GM12801 (cell line): ENCODE measurements around the gene GALNT7.

Experiments used
- TF ChIP-seq, protein P1 (sequence below): IDR thresholded peaks from one replicate; pipeline ENCODE4 v1.5.1; 2011; ENCODE audit warnings: control low read depth; ENCODE audit not compliant: insufficient read length; ENCODE audit errors: extremely low read depth

Gene GALNT7

GRCh38 chr4:173247321-173247720, 78.7 kb downstream of the GALNT7 start:
- TF ChIP-seq, protein P1, sequence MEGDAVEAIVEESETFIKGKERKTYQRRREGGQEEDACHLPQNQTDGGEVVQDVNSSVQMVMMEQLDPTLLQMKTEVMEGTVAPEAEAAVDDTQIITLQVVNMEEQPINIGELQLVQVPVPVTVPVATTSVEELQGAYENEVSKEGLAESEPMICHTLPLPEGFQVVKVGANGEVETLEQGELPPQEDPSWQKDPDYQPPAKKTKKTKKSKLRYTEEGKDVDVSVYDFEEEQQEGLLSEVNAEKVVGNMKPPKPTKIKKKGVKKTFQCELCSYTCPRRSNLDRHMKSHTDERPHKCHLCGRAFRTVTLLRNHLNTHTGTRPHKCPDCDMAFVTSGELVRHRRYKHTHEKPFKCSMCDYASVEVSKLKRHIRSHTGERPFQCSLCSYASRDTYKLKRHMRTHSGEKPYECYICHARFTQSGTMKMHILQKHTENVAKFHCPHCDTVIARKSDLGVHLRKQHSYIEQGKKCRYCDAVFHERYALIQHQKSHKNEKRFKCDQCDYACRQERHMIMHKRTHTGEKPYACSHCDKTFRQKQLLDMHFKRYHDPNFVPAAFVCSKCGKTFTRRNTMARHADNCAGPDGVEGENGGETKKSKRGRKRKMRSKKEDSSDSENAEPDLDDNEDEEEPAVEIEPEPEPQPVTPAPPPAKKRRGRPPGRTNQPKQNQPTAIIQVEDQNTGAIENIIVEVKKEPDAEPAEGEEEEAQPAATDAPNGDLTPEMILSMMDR = no peak

GRCh38 chr4:173248690-173249089, 80.1 kb downstream of the GALNT7 start:
- TF ChIP-seq, protein P1 = no peak

- TF ChIP-seq, protein P1 = no peak
Observed at GRCh38 chr4:173252024-173252935, 83.7 kb downstream of the GALNT7 start.

DNA sequence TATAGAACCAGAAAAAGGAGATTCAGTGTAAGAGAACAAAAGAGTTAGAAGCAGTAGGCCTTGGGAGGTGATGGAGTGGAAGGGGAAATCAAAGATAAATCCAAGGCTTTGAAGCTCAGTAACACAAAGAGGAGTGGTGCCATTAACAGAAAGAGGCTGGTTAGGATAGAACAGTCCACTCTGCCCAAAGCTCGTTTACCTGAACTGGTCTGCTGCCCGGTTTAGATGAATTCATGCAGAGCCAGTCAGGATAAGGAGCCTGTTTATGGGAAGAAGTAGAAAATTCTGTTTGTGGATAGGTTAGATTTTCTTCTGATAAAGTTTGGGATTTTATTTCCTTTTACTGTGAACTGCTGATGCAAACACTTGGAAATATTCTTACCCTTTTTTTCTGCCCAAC, 85.0 kb downstream of the GALNT7 start:
- TF ChIP-seq, protein P1 = no peak

DNA sequence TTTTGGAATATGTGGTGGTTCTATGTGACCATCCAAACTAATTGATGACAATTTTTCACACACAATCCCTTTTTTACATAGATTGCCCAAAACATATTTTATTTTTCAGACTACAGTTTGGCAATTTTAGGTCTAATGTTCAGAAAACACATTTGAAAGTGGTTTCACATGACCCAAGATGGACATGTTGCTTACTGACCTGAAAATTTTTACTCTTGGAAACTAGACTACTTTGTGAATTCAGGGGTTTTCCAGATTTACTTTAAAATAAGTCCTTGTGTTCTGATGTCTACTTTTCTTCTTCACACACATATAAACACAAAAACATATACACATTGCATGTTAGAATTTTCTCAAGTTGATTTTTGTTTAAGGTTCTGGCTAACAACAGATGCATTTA, 86.0 kb downstream of the GALNT7 start:
- TF ChIP-seq, protein P1 = no peak

DNA sequence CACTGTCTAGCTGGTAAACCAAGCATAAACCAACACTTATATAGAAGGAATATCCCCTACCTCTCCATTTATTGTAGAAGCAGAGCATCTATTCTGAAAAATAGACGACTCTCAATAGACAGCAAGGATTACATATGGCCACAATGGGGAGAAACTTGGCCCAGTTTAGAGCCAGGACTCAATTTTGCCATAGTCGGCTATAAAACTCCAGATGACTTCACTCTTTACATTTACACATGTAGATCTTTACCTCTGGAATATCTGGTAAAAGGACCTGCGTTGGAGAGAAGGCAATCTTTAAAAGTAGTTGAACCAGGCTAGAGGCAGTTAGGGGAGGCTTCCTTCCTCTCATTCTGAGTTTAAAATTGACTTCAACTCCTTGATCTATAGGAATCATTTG, 88.2 kb downstream of the GALNT7 start:
- TF ChIP-seq, protein P1 = no peak

- TF ChIP-seq, protein P1 = no peak
Observed at GRCh38 chr4:173257732-173258717, 89.4 kb downstream of the GALNT7 start.
